Breast epithelium (tissue), 3 donors: ENCODE data around the gene RETREG3.

Source experiments
- CTCF ChIP-seq, 3 donors: fragments of 450-650 bp; IDR thresholded peaks; one replicate each; pipeline ENCODE4 v1.5.1; 2016 to 2017; ENCODE audit warnings: antibody characterized with exemption in 3 of 3, mild to moderate bottlenecking in 3 of 3, moderate library complexity in 3 of 3
- POLR2A ChIP-seq: fragments of 450-650 bp; IDR thresholded peaks from one replicate; pipeline ENCODE4 v1.6.1; 2016; ENCODE audit warnings: antibody characterized with exemption, mild to moderate bottlenecking, moderate library complexity

- no peak for TF ChIP-seq POLR2A
- TF ChIP-seq CTCF (IDR thresholded peaks at IDR 0.05): no peak
Measured at GRCh38 chr17:42584880-42585279, 24.3 kb downstream of the RETREG3 start.
